Lower leg skin (tissue), 4 donors: ENCODE results near the gene CDC42BPG. TPM values are rescaled to one million over a fixed set of nuclear protein-coding genes. Genes with fewer than 3 reads are reported as not detected.

Experiments
- DNase-seq, 2 donors: peaks; one replicate each; pipeline ENCODE4 v3.0.0-alpha.2; 2019; ENCODE audit warnings: low spot score in 2 of 2
- H3K4me3 ChIP-seq: fragments of 200-600 bp; sonication (generic); 2 replicates; pipeline ENCODE4 v1.5.1; 2017; ENCODE audit warnings: mild to moderate bottlenecking, low read depth; ENCODE audit not compliant: poor library complexity, severe bottlenecking
- POLR2A ChIP-seq, 2 donors: fragments of 450-650 bp; IDR thresholded peaks; one replicate each; pipeline ENCODE4 v1.6.1; 2016 to 2017; ENCODE audit warnings: antibody characterized with exemption in 2 of 2, mild to moderate bottlenecking in 1 of 2, moderate library complexity in 1 of 2
- WGBS, 2 donors: methylation state at CpG; one replicate each; pipeline ENCODE4 v1.1.5; 2018; 5-methylcytosine and 5-hydroxymethylcytosine counted together
- intact Hi-C: fragments of 100-400 bp; cut with DNase I; formaldehyde crosslinking; loops from one replicate; pipeline ENCODE4 v1.15.0; 2023; ENCODE audit warnings: low total_unique reads
- total RNA-seq, 4 donors: library from RNA; depleted of rRNA; stranded (reverse); fragments of >200 nt; gene quantifications; one replicate each; pipeline ENCODE4 v1.1.0, GENCODE V29; 2016
- TF ChIP-seq, protein P1 (sequence below), 3 donors: fragments of 450-650 bp; IDR thresholded peaks; one replicate each; pipeline ENCODE4 v1.5.1; 2016; ENCODE audit warnings: antibody characterized with exemption in 3 of 3, mild to moderate bottlenecking in 3 of 3, moderate library complexity in 2 of 3

CDC42BPG gene
- total RNA-seq, 4 donors from 2014 or later: 40.3 to 81.3 (median 50.1) TPM

- no peak for DNase-seq
- H3K4me3 ChIP-seq: no peak overlapping the region
- TF ChIP-seq POLR2A (IDR thresholded peaks at IDR 0.05): no peak
- TF ChIP-seq, protein P1, sequence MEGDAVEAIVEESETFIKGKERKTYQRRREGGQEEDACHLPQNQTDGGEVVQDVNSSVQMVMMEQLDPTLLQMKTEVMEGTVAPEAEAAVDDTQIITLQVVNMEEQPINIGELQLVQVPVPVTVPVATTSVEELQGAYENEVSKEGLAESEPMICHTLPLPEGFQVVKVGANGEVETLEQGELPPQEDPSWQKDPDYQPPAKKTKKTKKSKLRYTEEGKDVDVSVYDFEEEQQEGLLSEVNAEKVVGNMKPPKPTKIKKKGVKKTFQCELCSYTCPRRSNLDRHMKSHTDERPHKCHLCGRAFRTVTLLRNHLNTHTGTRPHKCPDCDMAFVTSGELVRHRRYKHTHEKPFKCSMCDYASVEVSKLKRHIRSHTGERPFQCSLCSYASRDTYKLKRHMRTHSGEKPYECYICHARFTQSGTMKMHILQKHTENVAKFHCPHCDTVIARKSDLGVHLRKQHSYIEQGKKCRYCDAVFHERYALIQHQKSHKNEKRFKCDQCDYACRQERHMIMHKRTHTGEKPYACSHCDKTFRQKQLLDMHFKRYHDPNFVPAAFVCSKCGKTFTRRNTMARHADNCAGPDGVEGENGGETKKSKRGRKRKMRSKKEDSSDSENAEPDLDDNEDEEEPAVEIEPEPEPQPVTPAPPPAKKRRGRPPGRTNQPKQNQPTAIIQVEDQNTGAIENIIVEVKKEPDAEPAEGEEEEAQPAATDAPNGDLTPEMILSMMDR (IDR thresholded peaks at IDR 0.05): no peak
- intact Hi-C loops: no loop called here
- 26 to 35% methylated on average over 5 to 8 of the region's 9 CpGs for WGBS, 2 donors
Observed at GRCh38 chr11:64864135-64864472, 19.7 kb upstream of the CDC42BPG start.

GRCh38 chr11:64863391-64864060, 19.1 kb upstream of the CDC42BPG start:
- WGBS, 2 donors: 47 to 53% methylated on average over 14 to 23 of the region's 23 CpGs
- no peak for DNase-seq
- intact Hi-C loops: no loop called here
- TF ChIP-seq, protein P1 (IDR thresholded peaks at IDR 0.05): no peak
- H3K4me3 ChIP-seq: no peak overlapping the region

GRCh38 chr11:64862987-64863390, 18.5 kb upstream of the CDC42BPG start:
- intact Hi-C loops: no loop called here
- 59 to 60% methylated on average over 9 of the region's 9 CpGs for WGBS, 2 donors
- H3K4me3 ChIP-seq: no peak overlapping the region
- DNase-seq: no peak
- TF ChIP-seq POLR2A (IDR thresholded peaks at IDR 0.05): no peak
- TF ChIP-seq, protein P1 (IDR thresholded peaks at IDR 0.05): no peak

DNA sequence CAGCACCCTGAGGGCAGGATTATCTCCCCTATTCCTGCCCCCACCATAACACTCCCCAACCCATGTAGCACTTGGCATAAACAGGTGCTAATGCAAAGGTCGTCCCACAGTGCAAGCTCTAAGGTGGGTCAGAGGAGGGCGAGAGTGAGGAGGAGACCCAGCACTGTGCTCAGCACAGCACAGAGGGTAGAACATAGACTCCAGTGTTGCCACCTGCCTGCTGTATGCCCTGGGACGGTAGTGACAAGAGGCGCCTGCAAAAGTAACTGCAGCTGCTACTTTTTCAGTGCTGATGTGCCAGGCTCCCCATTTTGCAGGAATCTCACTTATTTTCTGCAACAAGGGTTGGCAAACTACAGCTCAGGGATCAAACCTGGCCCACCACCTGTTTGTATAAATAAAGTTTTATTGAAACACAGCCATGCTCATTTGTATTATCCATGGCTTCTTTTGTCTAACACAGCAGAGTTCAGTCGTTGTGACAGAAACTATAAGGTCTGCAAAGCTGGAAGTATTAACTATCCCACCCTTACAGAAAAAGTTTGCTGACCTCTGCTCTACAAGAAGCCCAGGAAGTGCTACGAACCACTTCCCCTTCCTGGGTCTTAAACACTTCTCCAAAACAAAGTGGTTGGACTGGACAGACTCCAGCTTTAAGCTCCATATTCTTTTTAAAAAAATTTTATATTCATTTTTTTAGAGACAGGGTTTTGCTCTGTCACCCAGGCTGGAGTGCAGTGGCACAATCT, 16.9 kb upstream of the CDC42BPG start:
- 84 to 87% methylated on average over 6 of the region's 6 CpGs for WGBS, 2 donors
- no peak overlapping the region for H3K4me3 ChIP-seq
- no peak for DNase-seq
- intact Hi-C loops: no loop called here
- TF ChIP-seq, protein P1 (IDR thresholded peaks at IDR 0.05): no peak
- no peak for TF ChIP-seq POLR2A (IDR thresholded peaks at IDR 0.05)

DNA sequence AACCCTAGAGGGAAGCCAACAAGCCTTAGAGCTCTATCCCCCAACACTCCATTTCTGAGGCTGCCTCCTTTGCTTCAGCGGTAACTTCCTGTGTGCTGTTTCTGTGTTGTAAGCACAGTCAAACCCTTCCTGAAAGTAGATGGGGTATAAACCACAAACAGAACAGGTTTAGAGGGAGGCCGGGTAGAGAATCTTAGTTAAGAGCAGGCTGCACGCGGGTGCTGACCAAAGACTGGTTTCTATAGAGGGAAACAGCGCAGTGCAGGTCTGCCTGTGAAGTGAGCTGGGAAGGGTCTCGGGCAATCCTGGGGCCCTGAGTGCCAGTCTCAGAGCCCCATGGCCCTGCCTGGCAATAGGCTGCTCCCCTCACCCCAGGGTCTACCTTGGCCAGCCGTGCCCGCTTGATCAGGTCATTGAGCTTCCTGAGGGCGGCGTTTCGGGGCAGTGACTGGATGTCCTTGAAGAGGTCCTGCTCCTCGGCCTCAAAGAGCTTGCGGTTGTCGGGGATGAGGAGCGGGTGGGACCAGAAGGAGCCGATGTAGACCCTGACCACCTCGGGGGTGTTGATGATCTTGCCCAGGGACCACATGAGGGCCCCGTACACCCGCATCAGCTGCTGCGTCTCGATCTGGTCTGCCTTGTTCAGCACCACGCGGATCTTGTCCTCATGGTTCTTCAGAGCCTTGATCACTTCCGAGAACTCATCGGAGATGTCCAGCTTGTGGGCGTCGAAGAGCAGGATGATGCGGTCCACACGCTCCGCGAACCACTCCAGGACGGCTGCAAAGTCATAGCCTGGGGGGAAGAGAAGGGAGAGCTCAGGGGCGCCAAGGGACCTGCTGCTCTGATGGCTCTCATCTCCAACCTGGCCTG, 15.3 kb upstream of the CDC42BPG start:
- TF ChIP-seq POLR2A (IDR thresholded peaks at IDR 0.05): no peak
- TF ChIP-seq, protein P1 (IDR thresholded peaks at IDR 0.05): no peak
- intact Hi-C loops: no loop called here
- WGBS, 2 donors: 92 to 95% methylated on average over 27 to 33 of the region's 33 CpGs
- no peak for DNase-seq
- no peak overlapping the region for H3K4me3 ChIP-seq
